Measurements from ENCODE around the gene MSRB1.

DNA sequence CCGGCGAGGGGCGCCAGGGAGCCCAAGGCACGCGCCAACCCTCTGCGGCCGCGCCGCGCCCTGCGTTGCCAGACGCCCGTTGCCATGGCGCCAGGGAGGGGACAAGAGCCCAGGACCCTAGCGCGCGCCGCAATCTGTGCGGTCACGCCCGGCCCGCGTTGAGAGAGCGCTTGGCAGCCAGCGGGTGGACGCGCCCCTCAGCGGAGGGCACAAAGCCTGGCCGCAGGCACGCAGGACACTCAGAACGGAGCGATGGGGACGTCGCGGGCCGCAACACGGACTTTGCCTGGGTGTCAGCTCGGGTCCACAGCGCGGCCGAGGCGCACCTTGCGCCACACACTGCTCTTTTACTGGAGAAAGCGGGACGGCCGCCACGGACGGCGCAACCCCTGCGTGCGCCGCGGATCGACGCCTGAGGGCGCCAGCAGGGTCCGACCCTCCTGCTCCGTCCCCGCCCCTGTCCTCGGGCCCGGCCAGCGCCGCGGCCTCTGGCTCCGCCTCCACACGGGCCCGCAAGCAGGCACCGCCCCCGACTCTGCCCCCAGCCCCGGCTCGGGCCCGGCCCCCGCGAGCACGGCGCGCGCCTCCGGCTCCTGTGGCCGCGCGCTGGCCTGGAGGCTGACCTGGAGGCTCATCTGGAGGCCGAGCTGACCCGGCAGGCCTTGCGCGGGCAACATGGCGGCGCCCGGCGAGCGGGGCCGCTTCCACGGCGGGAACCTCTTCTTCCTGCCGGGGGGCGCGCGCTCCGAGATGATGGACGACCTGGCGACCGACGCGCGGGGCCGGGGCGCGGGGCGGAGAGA is 40.7 kb upstream of the MSRB1 start, which contains the start of gene GFER:
- TF ChIP-seq, protein P1, sequence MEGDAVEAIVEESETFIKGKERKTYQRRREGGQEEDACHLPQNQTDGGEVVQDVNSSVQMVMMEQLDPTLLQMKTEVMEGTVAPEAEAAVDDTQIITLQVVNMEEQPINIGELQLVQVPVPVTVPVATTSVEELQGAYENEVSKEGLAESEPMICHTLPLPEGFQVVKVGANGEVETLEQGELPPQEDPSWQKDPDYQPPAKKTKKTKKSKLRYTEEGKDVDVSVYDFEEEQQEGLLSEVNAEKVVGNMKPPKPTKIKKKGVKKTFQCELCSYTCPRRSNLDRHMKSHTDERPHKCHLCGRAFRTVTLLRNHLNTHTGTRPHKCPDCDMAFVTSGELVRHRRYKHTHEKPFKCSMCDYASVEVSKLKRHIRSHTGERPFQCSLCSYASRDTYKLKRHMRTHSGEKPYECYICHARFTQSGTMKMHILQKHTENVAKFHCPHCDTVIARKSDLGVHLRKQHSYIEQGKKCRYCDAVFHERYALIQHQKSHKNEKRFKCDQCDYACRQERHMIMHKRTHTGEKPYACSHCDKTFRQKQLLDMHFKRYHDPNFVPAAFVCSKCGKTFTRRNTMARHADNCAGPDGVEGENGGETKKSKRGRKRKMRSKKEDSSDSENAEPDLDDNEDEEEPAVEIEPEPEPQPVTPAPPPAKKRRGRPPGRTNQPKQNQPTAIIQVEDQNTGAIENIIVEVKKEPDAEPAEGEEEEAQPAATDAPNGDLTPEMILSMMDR (IDR thresholded peaks at IDR 0.05; ENCODE audit: insufficient read depth, low read length) = peak; percentile 48
- TF ChIP-seq POLR2AphosphoS5 (IDR thresholded peaks at IDR 0.05; ENCODE audit: low read depth) (peak; percentile 12; the same call in 1 of the 2 replicates), GABPA (IDR thresholded peaks at IDR 0.05; ENCODE audit: low read depth) (no peak)

Measured in HL-60 (cell line).